ENCODE data around the gene RNASE13.

DNA sequence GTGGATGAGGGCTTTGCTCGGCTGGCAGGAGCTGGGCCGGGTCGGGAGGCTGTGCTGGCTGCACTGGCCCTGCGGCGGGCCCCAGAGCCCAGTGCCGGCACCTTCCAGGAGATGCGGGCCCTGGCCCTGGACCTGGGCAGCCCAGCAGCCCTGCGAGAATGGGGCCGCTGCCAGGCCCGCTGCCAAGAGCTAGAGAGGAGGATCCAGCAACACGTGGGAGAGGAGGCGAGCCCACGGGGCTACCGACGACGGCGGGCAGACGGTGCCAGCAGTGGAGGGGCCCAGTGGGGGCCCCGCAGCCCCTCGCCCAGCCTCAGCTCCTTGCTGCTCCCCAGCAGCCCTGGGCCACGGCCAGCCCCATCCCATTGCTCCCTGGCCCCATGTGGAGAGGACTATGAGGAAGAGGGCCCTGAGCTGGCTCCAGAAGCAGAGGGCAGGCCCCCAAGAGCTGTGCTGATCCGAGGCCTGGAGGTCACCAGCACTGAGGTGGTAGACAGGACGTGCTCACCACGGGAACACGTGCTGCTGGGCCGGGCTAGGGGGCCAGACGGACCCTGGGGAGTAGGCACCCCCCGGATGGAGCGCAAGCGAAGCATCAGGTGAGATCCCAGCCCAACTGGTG, 47.0 kb upstream of the RNASE13 start:
- no peak for TF ChIP-seq ZNF133 (tag by site-specific recombination; IDR thresholded peaks at IDR 0.05)
- TF ChIP-seq, protein P1, sequence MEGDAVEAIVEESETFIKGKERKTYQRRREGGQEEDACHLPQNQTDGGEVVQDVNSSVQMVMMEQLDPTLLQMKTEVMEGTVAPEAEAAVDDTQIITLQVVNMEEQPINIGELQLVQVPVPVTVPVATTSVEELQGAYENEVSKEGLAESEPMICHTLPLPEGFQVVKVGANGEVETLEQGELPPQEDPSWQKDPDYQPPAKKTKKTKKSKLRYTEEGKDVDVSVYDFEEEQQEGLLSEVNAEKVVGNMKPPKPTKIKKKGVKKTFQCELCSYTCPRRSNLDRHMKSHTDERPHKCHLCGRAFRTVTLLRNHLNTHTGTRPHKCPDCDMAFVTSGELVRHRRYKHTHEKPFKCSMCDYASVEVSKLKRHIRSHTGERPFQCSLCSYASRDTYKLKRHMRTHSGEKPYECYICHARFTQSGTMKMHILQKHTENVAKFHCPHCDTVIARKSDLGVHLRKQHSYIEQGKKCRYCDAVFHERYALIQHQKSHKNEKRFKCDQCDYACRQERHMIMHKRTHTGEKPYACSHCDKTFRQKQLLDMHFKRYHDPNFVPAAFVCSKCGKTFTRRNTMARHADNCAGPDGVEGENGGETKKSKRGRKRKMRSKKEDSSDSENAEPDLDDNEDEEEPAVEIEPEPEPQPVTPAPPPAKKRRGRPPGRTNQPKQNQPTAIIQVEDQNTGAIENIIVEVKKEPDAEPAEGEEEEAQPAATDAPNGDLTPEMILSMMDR (tag by site-specific recombination; IDR thresholded peaks at IDR 0.05) = no peak
- no peak for TF ChIP-seq KLF9 (tag by site-specific recombination; IDR thresholded peaks at IDR 0.05; ENCODE audit: low read depth)
- no peak for TF ChIP-seq ZNF747 (tag by site-specific recombination; IDR thresholded peaks at IDR 0.05)
- no peak for TF ChIP-seq ZNF544 (tag by site-specific recombination; IDR thresholded peaks at IDR 0.05)
- no peak for TF ChIP-seq SP2 (tag by site-specific recombination; IDR thresholded peaks at IDR 0.05)
- TF ChIP-seq, protein P2, sequence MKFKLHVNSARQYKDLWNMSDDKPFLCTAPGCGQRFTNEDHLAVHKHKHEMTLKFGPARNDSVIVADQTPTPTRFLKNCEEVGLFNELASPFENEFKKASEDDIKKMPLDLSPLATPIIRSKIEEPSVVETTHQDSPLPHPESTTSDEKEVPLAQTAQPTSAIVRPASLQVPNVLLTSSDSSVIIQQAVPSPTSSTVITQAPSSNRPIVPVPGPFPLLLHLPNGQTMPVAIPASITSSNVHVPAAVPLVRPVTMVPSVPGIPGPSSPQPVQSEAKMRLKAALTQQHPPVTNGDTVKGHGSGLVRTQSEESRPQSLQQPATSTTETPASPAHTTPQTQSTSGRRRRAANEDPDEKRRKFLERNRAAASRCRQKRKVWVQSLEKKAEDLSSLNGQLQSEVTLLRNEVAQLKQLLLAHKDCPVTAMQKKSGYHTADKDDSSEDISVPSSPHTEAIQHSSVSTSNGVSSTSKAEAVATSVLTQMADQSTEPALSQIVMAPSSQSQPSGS (tag by site-specific recombination; IDR thresholded peaks at IDR 0.05; ENCODE audit: low read depth) = no peak
- no peak for TF ChIP-seq BCL11B (tag by site-specific recombination; IDR thresholded peaks at IDR 0.05; ENCODE audit: low read depth)
- no peak for TF ChIP-seq ZNF354C (tag by site-specific recombination; IDR thresholded peaks at IDR 0.05; ENCODE audit: borderline replicate concordance, low read depth)
- TF ChIP-seq ZNF239 (tag by site-specific recombination; IDR thresholded peaks at IDR 0.05) = no peak
- TF ChIP-seq TRIM28 (IDR thresholded peaks at IDR 0.05; ENCODE audit: borderline replicate concordance, low read length) = no peak
- TF ChIP-seq ZNF768 (tag by site-specific recombination; IDR thresholded peaks at IDR 0.05) = no peak
- no peak for TF ChIP-seq ZNF658 (tag by site-specific recombination; IDR thresholded peaks at IDR 0.05)
- TF ChIP-seq ZNF140 (tag by site-specific recombination; IDR thresholded peaks at IDR 0.05) = no peak

Measured in HEK293 (cell line).